Cerebellar cortex (tissue), 1 donor: ENCODE data around the gene DNAJC12.
"Not testable (repeated sequence)": the region's sequence is repeated elsewhere in the genome, so short reads cannot be mapped to it uniquely, and the experiment has no call there.

Experiments
- DNase-seq: peaks from one replicate; pipeline ENCODE4 v3.0.0-alpha.2; 2015; ENCODE audit warnings: low spot score

The DNAJC12 gene

DNA sequence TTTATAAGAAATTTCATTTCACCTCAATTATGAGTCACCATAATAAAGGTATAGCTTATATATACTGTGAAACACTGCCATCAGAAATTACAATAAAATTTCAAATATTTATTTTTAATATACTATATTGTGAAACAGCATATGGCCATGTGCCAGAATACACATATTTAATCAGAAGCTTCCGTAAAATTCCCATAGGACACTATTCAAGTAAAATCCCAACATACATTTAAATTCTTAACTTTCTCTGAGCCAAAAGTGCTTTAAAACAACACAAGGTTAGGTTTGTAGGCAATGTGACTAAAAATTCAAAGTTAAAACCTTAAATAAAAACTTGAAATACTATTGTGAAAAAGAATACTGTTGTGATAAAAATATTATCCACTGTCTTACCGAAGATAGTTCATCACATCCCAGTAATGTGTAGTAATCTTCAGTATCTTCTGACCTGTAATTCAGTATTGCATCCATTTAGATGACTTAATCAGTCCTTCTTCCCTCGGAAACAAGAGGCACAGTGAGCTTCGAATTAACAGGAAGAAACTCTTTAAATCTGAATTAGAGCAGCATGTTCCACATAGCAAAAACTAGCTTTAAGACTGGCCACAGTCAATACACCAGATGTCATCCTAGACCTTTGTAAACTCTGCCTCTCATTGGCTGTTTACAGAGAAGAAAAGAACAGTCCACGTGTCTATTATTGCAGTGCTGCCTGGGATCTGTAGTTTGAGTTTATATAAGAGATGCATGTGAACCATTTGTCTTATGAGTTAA lies at the start of gene DNAJC12:
TSS of gene DNAJC12 (minus strand) at position 648 of the 774 bp plus-strand sequence. CDS start at position 471, 177 bp downstream.
- peak; percentile 97 for DNase-seq

DNA sequence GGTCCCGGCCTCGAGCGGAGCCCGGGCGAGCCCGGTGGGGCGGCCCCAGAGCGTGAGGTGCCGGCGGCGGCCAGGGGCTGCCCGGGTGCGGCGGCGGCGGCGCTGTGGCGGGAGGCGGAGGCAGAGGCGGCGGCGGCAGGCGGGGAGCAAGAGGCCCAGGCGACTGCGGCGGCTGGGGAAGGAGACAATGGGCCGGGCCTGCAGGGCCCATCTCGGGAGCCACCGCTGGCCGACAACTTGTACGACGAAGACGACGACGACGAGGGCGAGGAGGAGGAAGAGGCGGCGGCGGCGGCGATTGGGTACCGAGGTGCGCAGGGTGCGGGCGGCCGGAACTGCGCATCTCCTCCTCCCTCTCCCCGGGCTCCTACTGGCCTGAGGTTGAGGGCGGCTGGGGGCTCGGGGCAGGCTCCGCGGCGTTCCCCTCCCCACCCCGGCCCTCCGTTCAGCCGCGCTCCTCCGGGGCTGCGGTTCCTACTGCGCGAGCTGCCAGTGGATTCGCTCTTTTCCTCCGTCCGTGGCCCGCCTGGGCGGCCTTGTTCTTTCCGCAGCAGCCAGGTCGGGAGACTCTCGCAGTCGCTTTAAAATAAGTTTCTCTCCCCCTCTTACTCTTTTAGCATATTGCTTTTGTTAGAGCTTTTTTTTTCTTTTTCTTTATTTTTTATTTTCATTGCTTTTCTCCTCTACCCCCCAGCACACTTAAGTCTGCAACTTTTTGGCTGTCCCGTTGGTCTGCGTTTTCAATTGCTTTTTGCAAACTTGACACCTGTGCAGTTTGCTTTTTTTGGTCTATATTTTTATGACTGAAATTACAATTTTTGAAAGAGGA lies 47.1 kb upstream of the DNAJC12 start:
- DNase-seq: peak; percentile 67

GRCh38 chr10:67884313-67884841 lies 46.4 kb upstream of the DNAJC12 start, which contains the start of gene SIRT1:
SIRT1 (plus strand) TSS chr10:67884656; CDS start chr10:67884722, 66 bp downstream.
- DNase-seq: peak; percentile 93

GRCh38 chr10:67883710-67884312 lies 45.8 kb upstream of the DNAJC12 start:
- no peak for DNase-seq

- DNase-seq: no peak
Measured at GRCh38 chr10:67878133-67878532, 40.1 kb upstream of the DNAJC12 start.

DNA sequence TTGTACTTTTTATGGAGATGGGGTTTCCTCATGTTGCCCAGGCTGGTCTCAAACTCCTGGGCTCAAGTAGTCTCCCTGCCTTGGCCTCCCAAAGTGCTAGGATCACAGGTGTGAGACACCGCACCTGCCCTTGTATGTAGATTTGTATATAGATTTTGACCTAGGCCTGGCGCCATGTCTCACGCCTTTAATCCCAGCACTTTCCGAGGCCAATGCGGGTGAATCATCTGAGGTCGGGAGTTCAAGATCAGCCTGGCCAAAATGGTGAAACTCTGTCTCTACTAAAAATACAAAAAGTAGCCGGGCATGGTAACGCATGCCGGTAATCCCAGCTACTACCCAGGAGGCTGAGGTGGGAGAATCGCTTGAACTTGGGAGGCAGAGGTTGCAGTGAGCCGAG lies 39.4 kb upstream of the DNAJC12 start:
- not testable (repeated sequence) for DNase-seq

DNA sequence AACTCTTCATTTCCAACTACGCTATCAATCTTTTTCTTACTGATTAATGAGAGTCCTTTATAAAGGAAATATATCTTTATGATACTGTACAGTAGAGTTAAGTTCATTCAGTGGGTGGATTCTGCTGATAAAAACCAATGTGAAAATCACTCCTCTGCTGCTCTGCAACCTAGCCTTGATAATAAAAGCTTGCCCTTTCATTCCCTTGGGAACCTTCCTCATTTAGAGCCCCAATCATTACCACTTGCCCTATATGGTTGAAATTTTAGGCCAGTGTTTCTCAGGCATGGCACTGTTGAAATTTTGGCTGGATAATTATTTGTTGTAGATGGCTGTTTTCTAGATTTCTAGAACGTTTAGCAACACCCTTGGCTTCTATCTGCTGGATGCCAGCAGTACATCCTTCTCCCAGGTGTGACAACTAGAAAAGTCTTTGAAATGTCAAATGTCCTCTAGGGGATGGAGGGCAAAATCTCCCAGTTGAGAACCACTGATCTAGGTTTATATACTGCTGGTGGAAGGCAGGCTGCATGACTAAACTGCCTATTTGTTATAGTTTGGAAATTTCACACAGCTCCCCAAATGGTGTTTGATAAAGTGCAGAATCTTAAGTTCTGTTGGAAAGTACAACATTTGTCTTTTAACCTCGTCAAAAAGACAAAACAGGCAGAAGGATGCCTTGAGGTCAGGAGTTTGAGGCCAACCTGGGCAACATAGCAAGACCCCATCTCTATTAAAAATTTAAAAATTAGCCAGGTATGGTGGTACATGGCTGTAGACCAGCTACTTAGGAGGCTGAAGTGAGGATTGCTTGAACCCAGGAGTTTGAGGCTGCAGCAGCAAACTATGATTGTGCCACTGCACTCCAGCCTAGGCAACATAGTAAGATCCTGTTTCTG lies 37.6 kb upstream of the DNAJC12 start:
- no peak for DNase-seq

DNA sequence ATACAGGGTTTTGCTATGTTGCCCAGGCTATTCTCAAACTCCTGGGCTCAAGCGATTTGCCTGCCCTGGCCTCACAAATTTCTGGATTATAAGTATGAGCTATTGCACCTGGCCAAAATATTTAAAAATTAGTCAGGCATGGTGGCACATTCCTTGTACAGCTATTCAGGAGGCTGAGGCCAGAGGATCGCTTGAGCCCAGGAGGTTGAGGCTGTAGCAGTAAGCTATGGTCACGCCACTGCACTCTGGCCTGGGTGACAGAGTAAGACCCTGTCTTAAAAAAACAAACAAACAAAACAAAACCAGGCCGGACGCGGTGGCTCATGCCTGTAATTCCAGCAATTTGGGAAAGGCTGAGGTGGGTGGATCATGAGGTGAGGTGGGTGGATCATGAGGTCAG lies 32.0 kb upstream of the DNAJC12 start:
- DNase-seq: no peak

DNA sequence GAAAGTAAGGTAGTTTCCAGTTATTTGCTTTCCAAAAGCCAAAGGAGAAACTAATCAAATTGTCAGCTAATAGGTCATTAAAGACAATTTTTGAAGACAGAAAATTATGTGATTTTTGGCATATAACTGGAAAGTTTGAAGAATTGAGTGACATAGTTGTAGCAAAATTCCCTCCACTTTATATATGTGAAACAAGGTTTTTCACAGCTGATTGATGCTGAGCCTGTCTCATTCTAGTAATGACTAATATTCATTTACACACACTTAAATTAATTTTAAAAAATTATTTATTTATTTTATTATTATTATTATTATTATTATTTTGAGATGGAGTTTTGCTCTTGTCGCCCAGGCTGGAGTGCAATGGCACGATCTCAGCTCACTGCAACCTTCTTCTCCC lies 30.1 kb upstream of the DNAJC12 start:
- no peak for DNase-seq

GRCh38 chr10:67864607-67865371 lies 26.8 kb upstream of the DNAJC12 start:
- DNase-seq: no peak

DNA sequence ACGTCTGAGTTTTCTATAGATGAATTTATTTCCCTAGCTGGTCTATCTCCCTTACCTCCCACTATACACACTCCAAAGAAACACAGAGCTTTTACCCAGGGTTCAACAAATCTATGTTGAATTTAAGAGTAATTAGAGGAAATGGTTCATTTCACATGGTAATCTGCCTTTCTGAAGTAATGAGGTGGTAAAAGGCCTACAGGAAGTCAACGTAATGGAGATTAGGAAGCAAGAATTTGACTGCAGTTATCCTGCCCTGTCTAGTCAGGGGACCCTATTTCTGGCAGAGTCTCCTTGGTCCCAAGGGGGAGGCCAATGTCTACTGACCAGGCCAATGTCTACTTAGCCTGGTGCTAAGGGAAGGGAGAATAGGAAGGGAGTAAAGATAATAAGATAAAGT lies 25.1 kb upstream of the DNAJC12 start:
- DNase-seq: no peak

DNA sequence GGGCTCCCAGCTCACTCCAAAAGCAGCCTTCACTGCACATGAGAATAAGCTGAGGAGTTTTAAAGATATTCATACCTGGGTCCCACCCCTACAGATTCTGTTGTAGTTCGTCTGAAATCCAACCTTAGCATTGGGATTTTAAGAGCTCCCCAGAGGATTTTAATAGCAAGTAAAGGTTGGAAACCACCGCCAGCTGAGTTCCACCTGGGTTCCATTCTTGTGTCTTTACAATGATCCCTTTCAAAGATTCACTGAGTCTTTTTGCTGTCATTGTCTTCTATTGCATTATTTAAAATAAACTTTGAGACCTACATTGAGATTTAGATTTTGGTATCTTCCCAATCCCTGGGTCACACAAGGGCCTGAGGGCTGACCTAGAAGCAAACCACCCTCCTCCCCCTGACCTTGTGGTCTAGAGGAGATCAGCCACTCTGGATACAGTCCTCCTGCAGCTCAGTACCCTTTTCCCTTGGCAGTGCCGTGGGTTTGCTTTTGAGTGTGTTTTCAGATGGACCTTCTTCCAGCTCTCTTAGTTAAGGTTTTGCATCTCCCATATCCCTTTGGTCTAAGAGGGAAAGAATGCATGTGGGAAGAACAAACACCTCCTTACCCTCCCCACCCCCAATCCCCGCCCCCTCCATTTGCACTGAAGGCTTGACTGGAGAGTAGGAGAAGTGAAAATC lies 23.9 kb upstream of the DNAJC12 start:
- no peak for DNase-seq

GRCh38 chr10:67858971-67859370 lies 21.0 kb upstream of the DNAJC12 start:
- DNase-seq: no peak

DNA sequence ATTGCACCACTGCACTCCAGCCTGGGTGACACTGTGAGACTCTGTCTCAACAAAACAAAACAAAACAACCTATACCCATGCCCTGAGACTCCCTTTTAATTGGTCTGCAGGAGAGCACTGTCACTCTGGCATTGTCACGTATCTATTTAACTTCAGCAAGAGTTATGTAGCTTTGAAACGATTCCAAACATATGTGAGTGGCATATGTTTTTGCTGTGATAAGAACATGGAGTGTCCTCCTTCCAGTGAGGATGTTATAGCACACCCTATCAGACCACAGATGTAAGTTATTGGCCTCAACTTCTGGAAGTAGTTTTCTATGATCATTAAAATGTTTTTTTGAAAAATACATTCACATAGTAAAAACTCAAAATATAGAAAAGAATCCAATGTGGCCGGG lies 15.5 kb upstream of the DNAJC12 start:
- no peak for DNase-seq

- DNase-seq: no peak
Measured at GRCh38 chr10:67852761-67853160, 14.8 kb upstream of the DNAJC12 start.

DNA sequence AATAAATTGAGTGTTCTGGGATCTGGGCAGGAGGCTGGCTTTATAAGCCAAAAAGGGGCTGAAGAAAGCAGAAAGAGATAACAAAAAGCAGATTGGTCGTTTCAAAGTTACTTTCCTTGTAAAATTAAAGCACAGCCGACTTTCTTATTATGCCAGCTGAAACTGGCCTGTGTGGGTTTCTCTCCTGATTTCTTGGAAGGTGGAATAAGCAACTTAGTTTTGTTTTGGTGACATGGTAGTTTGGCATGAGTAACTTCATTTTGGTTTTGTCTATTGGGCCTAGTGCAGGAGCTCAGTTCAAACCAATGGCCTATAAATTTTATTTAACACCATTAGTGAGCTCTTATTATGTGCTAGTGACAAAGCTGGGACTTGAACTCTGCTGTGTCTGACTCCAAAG lies 13.2 kb upstream of the DNAJC12 start:
- no peak for DNase-seq

GRCh38 chr10:67849331-67850011 lies 11.5 kb upstream of the DNAJC12 start:
- peak; percentile 97 for DNase-seq

GRCh38 chr10:67843284-67843683 lies 5.3 kb upstream of the DNAJC12 start:
- no peak for DNase-seq

- DNase-seq: no peak
Measured at GRCh38 chr10:67841737-67842136, 3.7 kb upstream of the DNAJC12 start.
